ENCODE results near the gene TK2.
"Not testable (repeated sequence)": the region's sequence is repeated elsewhere in the genome, so short reads cannot be mapped to it uniquely, and the experiment has no call there.

The TK2 gene

GRCh38 chr16:66501563-66501962, 48.4 kb downstream of the TK2 start:
- not testable (repeated sequence) for FAIRE-seq

GRCh38 chr16:66497921-66498320, 52.0 kb downstream of the TK2 start:
- FAIRE-seq, result not testable (repeated sequence)

- FAIRE-seq, result not testable (repeated sequence)
Measured at GRCh38 chr16:66496226-66496625, 53.7 kb downstream of the TK2 start.

GRCh38 chr16:66495440-66495839, 54.5 kb downstream of the TK2 start:
- FAIRE-seq, result no peak

GRCh38 chr16:66494916-66495315, 55.0 kb downstream of the TK2 start:
- no peak for FAIRE-seq

GRCh38 chr16:66493490-66494401, 56.2 kb downstream of the TK2 start:
- no peak for FAIRE-seq

- FAIRE-seq, result no peak
Measured at GRCh38 chr16:66491716-66492064, 58.2 kb downstream of the TK2 start.

GRCh38 chr16:66490774-66491715, 58.9 kb downstream of the TK2 start:
- no peak for FAIRE-seq

- FAIRE-seq, result no peak
Measured at GRCh38 chr16:66489818-66490217, 60.1 kb downstream of the TK2 start.

- FAIRE-seq, result no peak
Measured at GRCh38 chr16:66489385-66489784, 60.5 kb downstream of the TK2 start.

GRCh38 chr16:66488505-66488904, 61.4 kb downstream of the TK2 start:
- no peak for FAIRE-seq

GRCh38 chr16:66487580-66488275, 62.2 kb downstream of the TK2 start:
- FAIRE-seq, result no peak

GRCh38 chr16:66486773-66487579, 62.9 kb downstream of the TK2 start:
- no peak for FAIRE-seq

GRCh38 chr16:66486199-66486772, 63.6 kb downstream of the TK2 start:
- FAIRE-seq, result no peak

GRCh38 chr16:66485376-66485775, 64.5 kb downstream of the TK2 start:
- FAIRE-seq, result no peak

- FAIRE-seq, result no peak
Measured at GRCh38 chr16:66484453-66485213, 65.3 kb downstream of the TK2 start.

GRCh38 chr16:66483689-66484452, 66.1 kb downstream of the TK2 start:
- no peak for FAIRE-seq

- FAIRE-seq, result no peak
Measured at GRCh38 chr16:66481943-66482390, 68.0 kb downstream of the TK2 start.

GRCh38 chr16:66481081-66481942, 68.6 kb downstream of the TK2 start:
- no peak for FAIRE-seq

Data from colon (tissue), 2 donors.